Medulla oblongata (tissue), 1 donor: ENCODE measurements around the gene SHKBP1.

Experiments used
- DNase-seq: peaks from one replicate; pipeline ENCODE4 v3.0.0-alpha.2; 2015; ENCODE audit errors: extremely low spot score

SHKBP1 gene

DNA sequence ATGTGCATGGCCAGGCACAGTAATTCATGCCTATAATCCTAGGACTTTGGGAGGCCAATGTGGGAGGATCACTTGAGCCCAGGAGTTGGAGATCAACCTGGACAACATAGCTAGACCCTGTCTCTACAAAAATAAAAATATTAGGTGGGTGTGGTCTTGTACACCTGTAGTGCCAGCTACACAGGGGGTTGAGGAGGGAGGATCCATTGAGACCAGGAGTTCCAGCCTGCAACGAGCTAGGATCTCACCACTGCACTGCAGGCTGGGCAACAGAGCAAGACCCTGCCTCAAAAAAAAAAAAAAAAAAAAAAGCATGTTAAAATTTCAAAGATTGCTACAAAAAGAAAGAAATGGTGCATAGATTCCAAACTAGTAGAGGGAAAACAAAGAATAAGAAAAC, 61.7 kb downstream of the SHKBP1 start:
- DNase-seq = no peak

- no peak for DNase-seq
Observed at GRCh38 chr19:40639638-40639982, 62.9 kb downstream of the SHKBP1 start.

- DNase-seq = no peak
Observed at GRCh38 chr19:40640744-40641143, 64.1 kb downstream of the SHKBP1 start.
